H1 (cell line): ENCODE measurements around the gene NPFFR2. TPM values are rescaled to one million over a fixed set of nuclear protein-coding genes. Genes with fewer than 3 reads are reported as not detected.

Source experiments
- CTCF ChIA-PET: fragments of 300-600 bp; sonication (Branson Sonifier 250); formaldehyde crosslinking; loops from one replicate; lab custom pipeline; 2021; ENCODE audit not compliant: partially characterized antibody; lab: Charles Lee
- POLR2A ChIA-PET: fragments of 300-600 bp; sonication (Branson Sonifier 250); formaldehyde crosslinking; loops from one replicate; lab custom pipeline; 2021; ENCODE audit warnings: inconsistent platforms; ENCODE audit not compliant: partially characterized antibody; lab: Charles Lee
- DNase-seq, 2 experiments: peaks; one replicate each; pipeline versions ENCODE4 v3.0.0 to v3.0.0-alpha.2; 2010 to 2022; ENCODE audit warnings: low spot score in 2 of 2, low read depth in 1 of 2, mixed read lengths in 1 of 2
- FAIRE-seq: peaks from 2 replicates; lab custom pipeline; 2011; peaks lifted over from hg19 to GRCh38; lab: Jason Lieb, UNC
- H2AFZ ChIP-seq: 2 replicates; pipeline ENCODE4 v1.8.1; 2012; ENCODE audit warnings: low read length, inconsistent platforms
- H2AK5ac ChIP-seq: 2 replicates; pipeline ENCODE4 v1.6.1; 2013; ENCODE audit warnings: low read depth, low read length
- H2BK120ac ChIP-seq: replicated peaks from 2 replicates; pipeline ENCODE3; 2013; ENCODE audit warnings: low read depth, low read length, inconsistent platforms
- H2BK12ac ChIP-seq: 2 replicates; pipeline ENCODE4 v1.6.1; 2013; ENCODE audit warnings: low read depth, low read length
- H2BK15ac ChIP-seq: 2 replicates; pipeline ENCODE4 v1.6.1; 2013; ENCODE audit warnings: low read length
- H2BK20ac ChIP-seq: 2 replicates; pipeline ENCODE4 v1.6.1; 2013; ENCODE audit warnings: low read length
- H2BK5ac ChIP-seq: 2 replicates; pipeline ENCODE4 v1.6.1; 2013; ENCODE audit warnings: low read depth, low read length
- H3K14ac ChIP-seq: 2 replicates; pipeline ENCODE4 v1.6.1; 2013; ENCODE audit warnings: inconsistent platforms; ENCODE audit not compliant: insufficient read length
- H3K18ac ChIP-seq: 2 replicates; pipeline ENCODE4 v1.6.1; 2013; ENCODE audit warnings: low read length; ENCODE audit errors: extremely low read depth
- H3K23ac ChIP-seq: 2 replicates; pipeline ENCODE4 v1.6.1; 2013; ENCODE audit warnings: inconsistent platforms; ENCODE audit not compliant: insufficient read length
- H3K23me2 ChIP-seq: 2 replicates; pipeline ENCODE4 v1.6.1; 2013; ENCODE audit warnings: low read depth, low read length
- H3K27ac ChIP-seq: 2 replicates; pipeline ENCODE4 v1.6.1; 2011; ENCODE audit warnings: low read depth, low read length, inconsistent platforms
- H3K27me3 ChIP-seq, 4 experiments: replicated peaks in 1 of 4; 1 replicate in 1 of 4; 2 replicates in 3 of 4; pipeline versions ENCODE4 v1.6.1 to v1.8.1; 2011 to 2013; ENCODE audit warnings: low read length in 3 of 4, mild to moderate bottlenecking in 3 of 4, inconsistent platforms in 2 of 4, mixed read lengths in 2 of 4, moderate library complexity in 1 of 4; ENCODE audit not compliant: control insufficient read depth in 3 of 4, insufficient read depth in 3 of 4; ENCODE audit errors: extremely low read depth in 1 of 4
- H3K36me3 ChIP-seq, 4 experiments: 2 replicates each; pipeline versions ENCODE4 v1.6.1 to v1.8.1; 2011 to 2013; ENCODE audit warnings: mild to moderate bottlenecking in 4 of 4, low read length in 3 of 4, moderate library complexity in 2 of 4, control low read depth in 1 of 4, inconsistent platforms in 1 of 4; ENCODE audit not compliant: insufficient read depth in 4 of 4, control insufficient read depth in 2 of 4
- H3K4ac ChIP-seq: replicated peaks from 2 replicates; pipeline ENCODE3; 2013; ENCODE audit warnings: low read length, low read depth, mixed read lengths, inconsistent platforms; ENCODE audit not compliant: insufficient read length
- H3K4me1 ChIP-seq, 4 experiments: replicated peaks in 1 of 4; 1 replicate in 1 of 4; 2 replicates in 3 of 4; pipeline versions ENCODE4 v1.6.1 to v1.8.1; 2011 to 2013; ENCODE audit warnings: low read length in 3 of 4, inconsistent platforms in 2 of 4, mixed read lengths in 1 of 4; ENCODE audit not compliant: insufficient read depth in 4 of 4, control insufficient read depth in 3 of 4
- H3K4me2 ChIP-seq, 2 experiments: 2 replicates each; pipeline versions ENCODE4 v1.6.1 to v1.8.1; 2011 to 2013; ENCODE audit warnings: low read depth in 2 of 2, low read length in 2 of 2, control low read depth in 1 of 2, inconsistent platforms in 1 of 2, mild to moderate bottlenecking in 1 of 2; ENCODE audit not compliant: insufficient read depth in 1 of 2
- H3K4me3 ChIP-seq, 4 experiments: fragments of 200-600, 300-600 bp in 1 of 4; sonication (generic), shearing (Covaris generic), sonication (Bioruptor Twin) in 1 of 4; 2 replicates each; pipeline versions ENCODE4 v1.5.1 to v1.8.1; 2011 to 2016; ENCODE audit warnings: low read length in 4 of 4, low read depth in 3 of 4, control low read depth in 2 of 4, inconsistent platforms in 2 of 4, mild to moderate bottlenecking in 2 of 4, mixed read lengths in 1 of 4, moderate library complexity in 1 of 4; ENCODE audit not compliant: insufficient read depth in 2 of 4; ENCODE audit errors: extremely low read depth in 1 of 4
- H3K56ac ChIP-seq: replicated peaks from 2 replicates; pipeline ENCODE3; 2013; ENCODE audit warnings: low read depth, mild to moderate bottlenecking, mixed read lengths, low read length, inconsistent platforms; ENCODE audit not compliant: insufficient read length
- H3K79me1 ChIP-seq: 2 replicates; pipeline ENCODE4 v1.6.1; 2013; ENCODE audit warnings: low read depth, low read length, control low read depth
- H3K79me2 ChIP-seq, 2 experiments: 2 replicates each; pipeline versions ENCODE4 v1.6.1 to v1.8.1; 2012 to 2013; ENCODE audit warnings: low read length in 2 of 2, mild to moderate bottlenecking in 2 of 2, inconsistent platforms in 1 of 2; ENCODE audit not compliant: insufficient read depth in 2 of 2, control insufficient read depth in 1 of 2
- H3K9ac ChIP-seq, 4 experiments: replicated peaks in 1 of 4; 1 replicate in 1 of 4; 2 replicates in 3 of 4; pipeline versions ENCODE4 v1.6.1 to v1.8.1; 2011 to 2013; ENCODE audit warnings: low read depth in 3 of 4, low read length in 3 of 4, control low read depth in 2 of 4, mild to moderate bottlenecking in 2 of 4, moderate library complexity in 2 of 4, inconsistent platforms in 1 of 4; ENCODE audit errors: extremely low read depth in 1 of 4
- H3K9me3 ChIP-seq, 2 experiments: 2 replicates each; pipeline versions ENCODE4 v1.6.1 to v1.8.1; 2012 to 2013; ENCODE audit warnings: mild to moderate bottlenecking in 2 of 2, moderate library complexity in 2 of 2, control low read depth in 1 of 2, inconsistent platforms in 1 of 2, low read depth in 1 of 2, low read length in 1 of 2, mixed read lengths in 1 of 2; ENCODE audit not compliant: insufficient read depth in 2 of 2
- H4K20me1 ChIP-seq, 2 experiments: replicated peaks in 1 of 2; 2 replicates each; pipeline versions ENCODE3 to v1.8.1; 2011 to 2013; ENCODE audit warnings: inconsistent platforms in 2 of 2, low read length in 2 of 2, mild to moderate bottlenecking in 1 of 2; ENCODE audit not compliant: insufficient read depth in 2 of 2, control insufficient read depth in 1 of 2
- H4K5ac ChIP-seq: 2 replicates; pipeline ENCODE4 v1.6.1; 2013; ENCODE audit warnings: low read length, low read depth, mixed read lengths, inconsistent platforms; ENCODE audit not compliant: insufficient read length
- H4K8ac ChIP-seq: 2 replicates; pipeline ENCODE4 v1.8.0; 2013; ENCODE audit warnings: mild to moderate bottlenecking, moderate library complexity, low read length, inconsistent platforms; ENCODE audit not compliant: insufficient read depth; ENCODE audit errors: extremely low read depth
- H4K91ac ChIP-seq: replicated peaks from 2 replicates; pipeline ENCODE3; 2013; ENCODE audit warnings: low read length, mixed read lengths, inconsistent platforms; ENCODE audit not compliant: insufficient read length
- CBX8 ChIP-seq: fragments of 300-800, 300-1000 bp; sonication (generic); IDR thresholded peaks from 2 replicates; pipeline ENCODE4 v1.7.1; 2016; ENCODE audit warnings: low read depth, low read length, borderline replicate concordance
- CREB1 ChIP-seq: IDR thresholded peaks from 2 replicates; pipeline ENCODE4 v1.6.1; 2012; ENCODE audit warnings: inconsistent platforms
- CTBP2 ChIP-seq: IDR thresholded peaks from 2 replicates; pipeline ENCODE4 v1.7.0; 2011; ENCODE audit warnings: borderline replicate concordance, mild to moderate bottlenecking, moderate library complexity, mixed read lengths, low read length; ENCODE audit not compliant: insufficient read depth, insufficient read length
- EGR1 ChIP-seq: IDR thresholded peaks from 2 replicates; pipeline ENCODE4 v1.6.1; 2011; ENCODE audit warnings: low read depth, low read length, borderline replicate concordance
- EZH2 ChIP-seq: fragments of 200-600 bp; sonication (generic); IDR thresholded peaks from 2 replicates; pipeline ENCODE4 v1.7.1; 2012; ENCODE audit warnings: low read depth, mild to moderate bottlenecking, moderate library complexity, low read length, inconsistent platforms; ENCODE audit not compliant: severe bottlenecking
- GABPA ChIP-seq: IDR thresholded peaks from 2 replicates; pipeline ENCODE4 v1.6.1; 2011; ENCODE audit warnings: mild to moderate bottlenecking, low read length, moderate library complexity, borderline replicate concordance; ENCODE audit not compliant: insufficient read depth
- GTF2F1 ChIP-seq: IDR thresholded peaks from 2 replicates; pipeline ENCODE4 v1.6.1; 2012; ENCODE audit warnings: low read depth, low read length, improper control_type of control experiment, borderline replicate concordance
- KDM5A ChIP-seq: fragments of 200-600 bp; IDR thresholded peaks from 2 replicates; pipeline ENCODE4 v1.7.1; 2012; ENCODE audit warnings: mild to moderate bottlenecking, low read length, inconsistent platforms, mixed read lengths
- POLR2AphosphoS5 ChIP-seq: IDR thresholded peaks from 2 replicates; pipeline ENCODE4 v1.6.1; 2011; ENCODE audit warnings: low read depth, low read length
- POU5F1 ChIP-seq: IDR thresholded peaks from 2 replicates; pipeline ENCODE4 v1.6.1; 2011; ENCODE audit warnings: low read depth, mild to moderate bottlenecking, low read length, moderate library complexity
- RAD21 ChIP-seq, 2 experiments: IDR thresholded peaks in 1 of 2; conservative IDR thresholded peaks in 1 of 2; 2 replicates each; pipeline ENCODE4 v1.6.1; 2011; ENCODE audit warnings: low read depth in 2 of 2, low read length in 2 of 2, improper control_type of control experiment in 1 of 2, inconsistent platforms in 1 of 2, mild to moderate bottlenecking in 1 of 2, moderate library complexity in 1 of 2
- RBBP5 ChIP-seq: IDR thresholded peaks from 2 replicates; pipeline ENCODE4 v1.7.1; 2012; ENCODE audit warnings: low read depth, mild to moderate bottlenecking, inconsistent platforms, low read length, moderate library complexity, borderline replicate concordance
- RNF2 ChIP-seq: fragments of 200-900, 300-1000 bp; sonication (generic); IDR thresholded peaks from 2 replicates; pipeline ENCODE4 v1.7.1; 2016; ENCODE audit warnings: borderline replicate concordance, low read depth, mild to moderate bottlenecking, antibody characterized with exemption, low read length; ENCODE audit not compliant: poor library complexity, severe bottlenecking; ENCODE audit errors: missing control alignments
- SRF ChIP-seq: IDR thresholded peaks from 2 replicates; pipeline ENCODE4 v1.6.1; 2011; ENCODE audit warnings: mild to moderate bottlenecking, low read depth, low read length, moderate library complexity
- TBP ChIP-seq: IDR thresholded peaks from 2 replicates; pipeline ENCODE4 v1.6.1; 2011; ENCODE audit warnings: low read depth, low read length, improper control_type of control experiment
- WGBS, 2 experiments: shearing (Covaris generic) in 1 of 2; methylation state at CpG; one replicate each; pipeline versions ENCODE4 v1.1.6 to v1.1.7; 2013 to 2015; ENCODE audit warnings: low lambda C conversion rate in 2 of 2, mixed read lengths in 2 of 2, inconsistent platforms in 1 of 2, low coverage in 1 of 2, missing lambda C conversion rate in 1 of 2; ENCODE audit not compliant: insufficient replicate concordance in 2 of 2, insufficient coverage in 1 of 2, insufficient read length in 1 of 2; ENCODE audit errors: extremely low coverage in 1 of 2, missing lambda C conversion rate in 1 of 2; 5-methylcytosine and 5-hydroxymethylcytosine counted together
- polyA plus RNA-seq, 7 experiments: library from polyadenylated mRNA; depleted of rRNA in 3 of 7; stranded (reverse) in 5 of 7; unstranded in 2 of 7; fragments of >200 nt in 5 of 7; fragments of 200-250 nt in 2 of 7; gene quantifications; 1 replicate in 5 of 7; 2 replicates in 1 of 7; 4 replicates in 1 of 7; pipeline versions ENCODE4 v1.2.1 to v1.2.3, GENCODE V29; 2011 to 2013; ENCODE audit warnings: missing spikeins in 2 of 7, mixed read lengths in 2 of 7
- total RNA-seq: library from RNA; stranded (reverse); fragmentation: NEBNext Ultra II Directional; extraction: Animal tissue kit (Norgen Biotek cat#: 25700); gene quantifications from 2 replicates; pipeline ENCODE4 v1.2.1, GENCODE V29; 2021

Gene NPFFR2
- total and polyA plus RNA-seq, 2 of the 8 experiments (the other 6 are each of a cell fraction or from before 2014, with no cell fraction given), result 0.26 to 0.53 TPM

DNA sequence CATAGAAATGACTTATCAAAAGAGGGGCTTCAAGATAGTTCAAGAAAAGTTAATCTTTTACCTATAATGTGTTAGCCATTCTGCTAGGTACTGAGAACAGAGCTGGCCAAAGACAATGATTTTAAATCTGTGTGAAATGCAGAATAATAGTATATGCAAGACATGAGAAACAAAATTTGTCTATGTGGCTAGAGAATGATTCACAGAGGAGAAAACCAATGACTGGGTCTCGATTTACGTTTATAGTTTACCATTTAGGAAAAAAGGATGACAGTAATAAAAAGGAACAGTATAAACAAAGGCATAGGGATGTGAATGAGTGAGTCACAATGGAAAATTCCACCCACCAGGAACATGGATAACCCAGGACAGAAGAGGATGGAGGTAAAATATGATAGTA lies 31.9 kb downstream of the NPFFR2 start:
- H3K27ac ChIP-seq, result no peak overlapping the region
- 88% methylated on average over 2 of the region's 2 CpGs; no CpG with 5 or more reads in 1 of the 2 experiments for WGBS, 2 experiments
- no peak overlapping the region for H3K4ac ChIP-seq
- no peak overlapping the region for H3K56ac ChIP-seq
- no peak overlapping the region for H2BK5ac ChIP-seq
- DNase-seq (no peak), FAIRE-seq (no peak)
- CTCF ChIA-PET, result no interaction called here
- no peaks in the 10 kb centered on the region for H4K20me1 ChIP-seq
- no peak overlapping the region for H3K14ac ChIP-seq
- no peaks in the 10 kb centered on the region for H3K79me1 ChIP-seq
- no peak overlapping the region for H2BK12ac ChIP-seq
- TF ChIP-seq CREB1, result no peak
- no peak for TF ChIP-seq RBBP5
- TF ChIP-seq SRF, result no peak
- TF ChIP-seq RNF2, result no peak
- no peak for TF ChIP-seq EGR1
- no peak for TF ChIP-seq CTBP2
- TF ChIP-seq POU5F1, result no peak
- TF ChIP-seq EZH2, result no peak
- no peak for TF ChIP-seq CBX8
- TF ChIP-seq POLR2AphosphoS5, result no peak
- TF ChIP-seq GABPA, result no peak
- TF ChIP-seq TBP, result no peak
- TF ChIP-seq RAD21 (IDR thresholded peaks at IDR 0.05 in 1 of 2, conservative IDR thresholded peaks at IDR 0.05 in 1 of 2; ENCODE audit: low read depth in 2 of 2, low read length in 2 of 2), result no peak
- no peak for TF ChIP-seq GTF2F1
- TF ChIP-seq KDM5A, result no peak
- POLR2A ChIA-PET, result no interaction called here
- H3K27me3 ChIP-seq, result no peaks in the 10 kb centered on the region
- no peaks in the 10 kb centered on the region for H3K79me2 ChIP-seq
- no peak overlapping the region for H3K4me3 ChIP-seq
- H3K9me3 ChIP-seq, result no peaks in the 10 kb centered on the region
- no peaks in the 10 kb centered on the region for H3K4me1 ChIP-seq
- no peak overlapping the region for H2AFZ ChIP-seq
- H4K8ac ChIP-seq, result no peak overlapping the region
- H2BK120ac ChIP-seq, result no peak overlapping the region
- H3K36me3 ChIP-seq, result no peaks in the 10 kb centered on the region
- no peaks in the 10 kb centered on the region for H3K23me2 ChIP-seq
- no peak overlapping the region for H3K18ac ChIP-seq
- no peak overlapping the region for H2AK5ac ChIP-seq
- no peak overlapping the region for H4K5ac ChIP-seq
- no peak overlapping the region for H3K9ac ChIP-seq
- H4K91ac ChIP-seq, result no peak overlapping the region
- H3K23ac ChIP-seq, result no peak overlapping the region
- no peak overlapping the region for H2BK15ac ChIP-seq
- no peak overlapping the region for H2BK20ac ChIP-seq
- no peak overlapping the region for H3K4me2 ChIP-seq
